HCEC 1CT (cell line): ENCODE measurements around the gene ZBTB40.

Experiments used
- DNase-seq: peaks from one replicate; pipeline ENCODE4 v3.0.0-alpha.2; 2017

ZBTB40 gene

GRCh38 chr1:22436948-22437347 lies 14.7 kb upstream of the ZBTB40 start:
- no peak for DNase-seq

DNA sequence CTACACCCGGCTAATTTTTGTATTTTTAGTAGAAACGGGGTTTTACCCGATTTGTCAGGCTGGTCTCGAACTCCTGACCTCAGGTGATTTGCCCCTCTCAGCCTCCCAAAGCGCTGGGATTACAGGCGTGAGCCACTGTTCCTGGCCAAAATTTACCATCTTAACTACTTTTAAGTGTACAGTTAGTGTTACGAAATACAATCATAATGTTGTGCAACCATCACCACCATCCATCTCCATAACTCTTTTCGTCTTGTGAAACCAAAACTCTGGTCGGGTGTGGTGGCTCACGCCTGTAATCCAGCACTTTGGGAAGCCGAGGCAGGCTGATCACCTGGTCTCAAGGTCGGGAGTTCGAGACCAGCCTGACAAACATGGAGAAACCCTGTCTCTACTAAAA lies 14.1 kb upstream of the ZBTB40 start:
- DNase-seq = no peak

DNA sequence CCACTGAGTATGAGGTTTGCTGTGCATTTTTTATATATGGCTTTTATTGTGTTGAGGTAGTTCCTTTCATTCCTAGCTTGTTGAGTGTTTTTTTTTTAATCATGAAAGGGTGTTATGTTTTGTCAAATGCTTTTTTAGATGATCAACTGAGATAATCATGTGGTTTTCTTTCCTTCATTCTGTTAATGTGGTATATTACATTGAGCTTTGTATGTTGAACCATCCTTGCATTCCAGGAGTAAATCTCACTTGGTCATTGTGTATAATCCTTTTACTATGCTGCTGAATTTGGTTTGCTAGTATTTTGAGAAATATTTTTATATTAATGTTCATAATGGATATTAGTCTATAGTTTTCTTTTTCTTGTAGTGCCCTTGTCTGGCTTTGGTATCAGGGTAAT lies 11.1 kb upstream of the ZBTB40 start:
- no peak for DNase-seq

- DNase-seq = no peak
These were observed 9.3 kb upstream of the ZBTB40 start for GRCh38 chr1:22442212-22442894.

DNA sequence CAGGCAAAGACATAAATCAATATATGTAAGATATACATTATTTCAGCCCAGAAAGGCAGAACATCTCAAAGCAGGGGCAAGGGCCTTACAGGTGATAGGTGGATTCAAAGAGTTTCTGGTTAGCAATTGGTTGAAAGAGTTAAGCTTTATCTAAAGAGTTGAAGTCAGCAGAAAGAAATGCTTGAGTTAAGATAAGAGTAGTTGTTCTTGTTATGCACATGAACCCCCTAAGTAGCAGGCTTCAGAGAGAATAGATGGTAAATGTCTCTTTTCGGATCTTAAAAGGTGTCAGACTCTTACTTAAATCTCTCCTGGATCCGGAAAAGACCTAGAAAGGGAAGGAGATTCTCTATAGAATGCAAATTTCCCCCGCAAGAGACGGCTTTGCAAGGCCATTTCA lies 8.3 kb upstream of the ZBTB40 start:
- DNase-seq = no peak

DNA sequence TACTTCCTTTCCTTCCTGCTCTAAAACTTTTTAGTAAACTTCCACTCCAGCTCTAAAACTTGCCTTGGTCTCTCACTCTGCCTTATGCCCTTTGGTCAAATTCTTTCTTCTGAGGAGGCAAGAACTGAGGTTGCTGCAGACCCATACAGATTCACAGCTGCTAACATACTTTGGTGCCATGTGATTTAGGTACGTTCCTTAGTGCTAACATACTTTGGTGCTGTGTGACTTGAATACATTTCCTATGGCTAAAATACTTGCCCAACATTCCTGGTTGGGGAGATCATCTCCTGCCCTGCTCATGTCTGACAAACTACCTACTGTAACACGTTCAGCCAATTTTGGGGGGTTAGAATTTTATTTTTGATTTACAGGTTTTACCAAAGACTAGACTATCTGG lies 6.8 kb upstream of the ZBTB40 start:
- DNase-seq = no peak

DNA sequence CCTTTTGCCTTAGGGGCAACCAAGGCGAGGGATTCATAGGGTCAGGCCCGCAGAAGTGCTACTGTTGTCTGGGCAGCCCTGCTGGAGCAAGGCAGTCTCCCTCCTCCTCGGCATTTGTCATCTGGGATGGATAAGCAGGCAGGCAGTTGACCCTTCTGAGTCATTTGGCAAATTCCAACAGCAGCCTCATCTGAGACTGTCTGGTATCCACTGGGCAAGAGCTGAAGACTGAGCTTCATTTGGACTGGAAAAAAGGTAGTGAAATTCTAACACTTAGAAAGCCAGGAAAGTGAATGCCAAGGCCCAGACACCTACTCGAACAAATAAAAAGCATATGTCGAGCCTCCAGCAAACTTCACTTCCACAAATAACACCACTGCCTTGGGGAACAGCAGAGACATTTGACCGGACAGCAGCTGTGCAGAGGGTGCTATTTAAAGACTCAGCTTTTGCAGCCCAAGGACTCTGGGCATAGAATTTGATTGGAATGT lies 4.0 kb upstream of the ZBTB40 start:
- peak; percentile 84 for DNase-seq

- no peak for DNase-seq
These were observed 2.0 kb upstream of the ZBTB40 start for GRCh38 chr1:22449636-22450035.

GRCh38 chr1:22450351-22451021 lies 1.2 kb upstream of the ZBTB40 start:
- no peak for DNase-seq

GRCh38 chr1:22452481-22452957 lies 868 bp downstream of the ZBTB40 start:
- DNase-seq = peak; percentile 47

DNA sequence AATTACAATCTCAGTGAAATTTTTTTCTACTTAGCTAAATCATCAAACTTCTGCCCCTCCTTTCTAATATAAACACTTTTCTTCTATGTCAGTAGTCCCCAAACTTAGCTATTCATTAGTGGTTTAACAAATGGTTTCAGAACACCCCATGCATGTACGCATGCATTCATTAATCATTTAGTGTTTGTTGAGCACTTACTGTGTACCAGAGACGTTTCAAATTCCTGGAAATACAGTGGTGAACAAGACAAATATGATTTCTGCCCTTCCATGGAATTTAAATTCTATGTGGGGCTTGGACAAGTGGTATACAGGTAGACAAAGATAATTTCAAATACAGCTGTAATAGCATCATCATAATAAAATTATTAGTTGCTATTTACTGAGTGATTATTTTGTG lies 1.5 kb downstream of the ZBTB40 start:
- no peak for DNase-seq

- DNase-seq = no peak
These were observed 2.9 kb downstream of the ZBTB40 start for GRCh38 chr1:22454476-22455056.

DNA sequence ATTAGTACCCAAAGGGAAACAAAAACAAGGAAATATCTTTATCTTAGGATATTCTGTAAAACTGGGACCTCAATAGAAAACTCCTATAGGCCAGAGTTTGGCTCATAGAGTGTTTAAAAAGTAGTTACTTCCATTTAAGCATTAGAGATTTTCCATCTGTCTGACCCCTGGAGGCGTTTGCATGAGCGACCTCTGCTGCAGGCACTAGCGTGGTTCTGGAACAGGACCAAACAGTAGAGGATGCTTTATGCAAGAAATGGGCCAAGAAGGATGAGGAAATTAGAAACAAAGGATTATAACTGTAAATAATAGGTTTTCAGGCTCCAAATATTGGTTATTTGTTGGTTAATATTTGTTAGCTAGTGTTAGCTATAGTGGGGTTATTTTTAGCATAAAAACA lies 5.7 kb downstream of the ZBTB40 start:
- DNase-seq = peak; percentile 42

DNA sequence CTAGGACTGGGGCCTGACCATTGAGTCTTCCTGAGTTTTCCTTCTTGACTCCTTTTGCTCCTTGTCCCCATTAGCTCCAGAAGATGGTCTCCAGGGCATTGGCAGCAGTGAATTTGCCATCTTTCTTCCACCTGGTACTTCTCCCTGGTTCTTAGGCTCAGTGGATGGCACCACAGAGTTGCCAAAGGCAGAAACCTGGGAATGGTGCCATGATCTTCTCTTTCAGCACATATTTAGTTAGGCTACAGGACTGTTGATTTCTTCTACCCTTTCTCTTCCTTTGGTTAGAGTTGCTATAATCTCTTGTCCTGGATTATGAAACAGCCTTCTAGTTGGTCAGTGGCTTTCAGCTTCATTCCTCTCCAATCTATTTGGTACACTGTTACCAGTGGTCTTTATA lies 6.2 kb downstream of the ZBTB40 start:
- no peak for DNase-seq

DNA sequence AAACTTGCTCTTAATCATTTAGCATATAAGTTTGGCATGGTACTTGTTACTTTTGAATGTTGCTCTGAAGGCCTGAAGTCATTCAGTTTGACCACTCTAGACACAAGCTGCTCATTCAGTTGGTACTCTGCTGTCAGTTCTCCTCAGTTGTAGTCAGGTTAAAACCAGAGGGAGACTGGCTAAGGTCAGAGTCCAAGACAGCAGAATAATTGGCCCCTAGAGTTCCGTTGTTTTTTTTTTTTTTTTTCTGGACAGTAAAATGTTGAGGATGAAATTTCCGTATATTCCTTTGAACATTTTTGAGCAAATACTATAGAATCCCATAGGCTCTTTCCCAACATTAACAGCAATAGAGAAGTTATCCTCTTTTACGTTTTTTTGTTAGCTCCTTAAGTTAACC lies 9.4 kb downstream of the ZBTB40 start:
- DNase-seq = no peak

- DNase-seq = no peak
These were observed 10.3 kb downstream of the ZBTB40 start for GRCh38 chr1:22461678-22462527.

DNA sequence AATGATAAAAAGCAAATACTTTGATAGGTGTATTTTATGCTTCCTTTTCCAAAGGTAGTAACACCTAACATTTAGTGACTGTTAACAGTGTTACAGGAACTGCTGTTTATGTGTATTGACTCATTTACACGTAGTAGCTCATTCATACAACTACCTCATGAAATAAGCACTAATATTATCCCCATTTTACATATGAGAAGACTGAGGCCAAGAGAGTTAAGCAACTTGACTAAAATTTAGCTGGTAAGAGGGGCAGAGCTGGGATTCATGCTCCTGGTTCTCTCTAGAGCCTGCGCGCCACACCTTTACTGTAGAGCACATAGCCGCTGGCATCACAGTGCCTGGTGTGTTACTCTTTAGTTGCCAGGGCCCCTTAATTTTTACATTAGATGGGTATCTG lies 11.3 kb downstream of the ZBTB40 start:
- DNase-seq = no peak

GRCh38 chr1:22465015-22465565 lies 13.4 kb downstream of the ZBTB40 start:
- DNase-seq = no peak

GRCh38 chr1:22465671-22466070 lies 14.0 kb downstream of the ZBTB40 start:
- no peak for DNase-seq

DNA sequence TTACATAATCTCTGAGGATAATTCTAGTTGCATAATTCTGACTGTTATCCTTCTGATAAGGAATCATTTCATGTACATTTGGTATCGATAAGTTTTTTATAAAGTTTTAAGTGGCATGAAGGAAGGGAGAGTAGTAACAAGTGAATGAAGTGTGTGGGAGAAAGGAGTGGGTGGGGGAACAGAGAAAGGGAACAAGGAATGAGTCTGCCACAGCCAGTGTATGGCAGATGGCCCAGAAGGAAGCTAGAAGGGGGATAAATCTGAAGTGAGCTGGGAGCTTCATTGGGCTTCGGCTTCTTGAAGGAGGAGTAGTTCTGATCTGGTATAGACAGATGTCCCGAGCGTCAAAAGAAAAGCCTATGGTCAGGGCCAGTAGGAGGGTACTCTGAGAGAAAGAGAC lies 18.6 kb downstream of the ZBTB40 start:
- DNase-seq = no peak

GRCh38 chr1:22471078-22471477 lies 19.4 kb downstream of the ZBTB40 start:
- no peak for DNase-seq

DNA sequence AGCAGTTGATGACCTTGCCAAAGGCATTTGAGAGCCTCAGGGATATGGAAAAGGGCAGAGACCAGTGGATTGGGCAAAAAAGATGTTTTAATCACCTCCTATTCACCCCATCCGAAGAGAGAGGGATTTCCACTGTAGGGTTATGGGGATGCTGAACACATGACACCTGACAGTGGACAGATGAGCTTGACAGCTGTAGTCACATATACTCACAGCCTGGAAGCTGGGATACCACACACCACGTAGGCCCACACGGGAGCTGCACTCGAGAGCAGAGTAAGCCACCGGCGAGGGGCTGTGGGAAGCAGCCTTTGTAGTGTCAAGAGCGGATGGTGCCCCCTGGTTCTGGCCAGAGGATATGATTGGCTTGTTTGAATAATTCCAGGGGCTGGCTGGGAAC lies 20.0 kb downstream of the ZBTB40 start:
- DNase-seq = no peak

DNA sequence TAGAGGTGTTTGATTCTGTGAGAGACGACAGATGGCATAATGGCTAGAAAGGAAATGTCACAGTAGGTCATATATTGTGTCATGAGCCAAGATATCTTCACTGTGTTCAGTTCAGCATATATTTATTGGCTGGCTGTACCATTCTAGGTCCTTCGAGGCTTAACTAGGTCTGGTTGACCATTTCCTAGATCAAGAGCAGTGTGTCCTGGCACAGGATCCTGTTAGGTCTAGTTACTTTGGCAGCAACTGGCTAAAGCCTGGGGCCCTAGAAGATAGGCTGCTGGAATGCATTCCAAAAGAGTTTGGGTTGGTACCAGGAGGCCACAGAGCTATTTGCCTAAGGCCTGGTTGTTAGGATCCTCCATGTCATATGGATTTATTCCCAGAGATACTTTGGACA lies 20.9 kb downstream of the ZBTB40 start:
- no peak for DNase-seq
